Breast epithelium (tissue), 4 donors: ENCODE results near the gene MGAT5. TPM values are rescaled to one million over a fixed set of nuclear protein-coding genes. Genes with fewer than 3 reads are reported as not detected.
A peak's percentile ranks its signal among the peaks of the same experiment; 100 is the strongest.

Experiments
- DNase-seq, 2 donors: peaks; one replicate each; pipeline ENCODE4 v3.0.0-alpha.2; 2019; ENCODE audit warnings: low spot score in 2 of 2
- H3K27ac ChIP-seq, 2 donors: fragments of 200-600 bp; sonication (generic) in 1 of 2; one replicate each; pipeline ENCODE4 v1.5.1; 2016 to 2019; ENCODE audit warnings: mild to moderate bottlenecking in 1 of 2
- H3K27me3 ChIP-seq, 2 donors: fragments of 200-600 bp; sonication (generic) in 1 of 2; one replicate each; pipeline versions ENCODE4 v1.5.1 to v1.6.0; 2017 to 2019; ENCODE audit warnings: control low read depth in 1 of 2, mild to moderate bottlenecking in 1 of 2
- H3K36me3 ChIP-seq: fragments of 200-600 bp; one replicate; pipeline ENCODE4 v1.5.1; 2019
- H3K4me1 ChIP-seq, 2 donors: fragments of 200-600 bp; sonication (generic); one replicate each; pipeline ENCODE4 v1.5.1; 2016 to 2019; ENCODE audit warnings: control low read depth in 1 of 2
- H3K4me3 ChIP-seq, 3 donors: fragments of 200-600 bp; sonication (generic); 1 replicate in 2 of 3; 2 replicates in 1 of 3; pipeline ENCODE4 v1.5.1; 2016 to 2019; ENCODE audit warnings: mild to moderate bottlenecking in 3 of 3, moderate library complexity in 2 of 3
- H3K9me3 ChIP-seq, 2 donors: fragments of 200-600 bp; sonication (generic) in 1 of 2; one replicate each; pipeline ENCODE4 v1.5.1; 2016 to 2019; ENCODE audit warnings: control low read depth in 1 of 2
- CTCF ChIP-seq, 3 donors: fragments of 450-650 bp; IDR thresholded peaks; one replicate each; pipeline ENCODE4 v1.5.1; 2016 to 2017; ENCODE audit warnings: antibody characterized with exemption in 3 of 3, mild to moderate bottlenecking in 3 of 3, moderate library complexity in 3 of 3
- POLR2A ChIP-seq: fragments of 450-650 bp; IDR thresholded peaks from one replicate; pipeline ENCODE4 v1.6.1; 2016; ENCODE audit warnings: antibody characterized with exemption, mild to moderate bottlenecking, moderate library complexity
- POLR2AphosphoS5 ChIP-seq, 3 donors: sonication (generic); formaldehyde crosslinking; IDR thresholded peaks; one replicate each; pipeline ENCODE4 v1.6.1; 2017; ENCODE audit warnings: antibody characterized with exemption in 3 of 3
- intact Hi-C: fragments of 100-400 bp; cut with DNase I; formaldehyde crosslinking; loops from one replicate; pipeline ENCODE4 v1.15.1; 2023; ENCODE audit warnings: low total_unique reads
- total RNA-seq, 3 donors: library from RNA; depleted of rRNA; stranded (reverse); fragments of >200 nt; gene quantifications; one replicate each; pipeline ENCODE4 v1.1.0, GENCODE V29; 2016

MGAT5 gene
- total RNA-seq, 3 donors from 2014 or later, result 30.5 to 42.6 (median 34.4) TPM

- H3K27ac ChIP-seq, result peak overlapping the region; percentile 44 to 69
- H3K27me3 ChIP-seq, result no peaks in the 10 kb centered on the region
- peaks cover 0 to 3% of the 10 kb centered on the region in 2 donors for H3K4me1 ChIP-seq
- H3K4me3 ChIP-seq, result no peak overlapping the region
- no peaks in the 10 kb centered on the region for H3K36me3 ChIP-seq
- DNase-seq, result no peak
- H3K9me3 ChIP-seq, result no peaks in the 10 kb centered on the region
- intact Hi-C loops, result no loop called here
- TF ChIP-seq POLR2AphosphoS5 (IDR thresholded peaks at IDR 0.05) (peak in 1 of 3 donors; percentile 39), POLR2A (no peak), CTCF (IDR thresholded peaks at IDR 0.05) (no peak)
Measured at GRCh38 chr2:134402410-134402809, 148.5 kb downstream of the MGAT5 start.

- TF ChIP-seq CTCF (IDR thresholded peaks at IDR 0.05) (no peak), POLR2A (no peak), POLR2AphosphoS5 (IDR thresholded peaks at IDR 0.05) (no peak)
- H3K4me3 ChIP-seq, result no peak overlapping the region
- H3K4me1 ChIP-seq, result peaks cover 0 to 3% of the 10 kb centered on the region in 2 donors
- H3K27ac ChIP-seq, result no peak overlapping the region
- H3K36me3 ChIP-seq, result no peaks in the 10 kb centered on the region
- H3K27me3 ChIP-seq, result no peaks in the 10 kb centered on the region
- no peak for DNase-seq
- H3K9me3 ChIP-seq, result no peaks in the 10 kb centered on the region
- intact Hi-C loops, result no loop called here
Measured at GRCh38 chr2:134405611-134406081, 151.8 kb downstream of the MGAT5 start.

- H3K27me3 ChIP-seq, result no peaks in the 10 kb centered on the region
- H3K4me3 ChIP-seq, result no peak overlapping the region
- TF ChIP-seq CTCF (IDR thresholded peaks at IDR 0.05), result no peak
- no peak for TF ChIP-seq POLR2AphosphoS5 (IDR thresholded peaks at IDR 0.05)
- peaks cover 2 to 3% of the 10 kb centered on the region in 2 donors for H3K4me1 ChIP-seq
- intact Hi-C loops, result no loop called here
- DNase-seq, result no peak
- no peaks in the 10 kb centered on the region for H3K9me3 ChIP-seq
- no peak overlapping the region for H3K27ac ChIP-seq
- no peaks in the 10 kb centered on the region for H3K36me3 ChIP-seq
Measured at GRCh38 chr2:134406311-134406710, 152.4 kb downstream of the MGAT5 start.

- no peaks in the 10 kb centered on the region for H3K9me3 ChIP-seq
- H3K36me3 ChIP-seq, result no peaks in the 10 kb centered on the region
- H3K4me1 ChIP-seq, result peaks cover under 1 to 7% of the 10 kb centered on the region in 2 donors
- intact Hi-C loops, result no loop called here
- H3K27me3 ChIP-seq, result no peaks in the 10 kb centered on the region
- DNase-seq, result no peak
- H3K27ac ChIP-seq, result no peak overlapping the region
- no peak overlapping the region for H3K4me3 ChIP-seq
- TF ChIP-seq POLR2A, result no peak
- TF ChIP-seq CTCF (IDR thresholded peaks at IDR 0.05), result no peak
- TF ChIP-seq POLR2AphosphoS5 (IDR thresholded peaks at IDR 0.05), result no peak
Measured at GRCh38 chr2:134406736-134407135, 152.9 kb downstream of the MGAT5 start.

GRCh38 chr2:134407154-134407890 lies 153.4 kb downstream of the MGAT5 start:
- no peak overlapping the region for H3K27ac ChIP-seq
- intact Hi-C loops, result no loop called here
- H3K27me3 ChIP-seq, result no peaks in the 10 kb centered on the region
- no peak for DNase-seq
- TF ChIP-seq POLR2AphosphoS5 (IDR thresholded peaks at IDR 0.05), result no peak
- TF ChIP-seq POLR2A, result no peak
- TF ChIP-seq CTCF (IDR thresholded peaks at IDR 0.05), result no peak
- peaks cover 0 to 10% of the 10 kb centered on the region in 2 donors for H3K4me1 ChIP-seq
- H3K9me3 ChIP-seq, result no peaks in the 10 kb centered on the region
- no peak overlapping the region for H3K4me3 ChIP-seq
- H3K36me3 ChIP-seq, result no peaks in the 10 kb centered on the region
